CD4-positive, alpha-beta memory T cell (primary cell): Measurements from ENCODE around the gene RNF115. TPM values are rescaled to one million over a fixed set of nuclear protein-coding genes. Genes with fewer than 3 reads are reported as not detected.
"Not testable (repeated sequence)": the region's sequence is repeated elsewhere in the genome, so short reads cannot be mapped to it uniquely, and the experiment has no call there.

ENCODE experiments used
- CTCF ChIA-PET: fragments of 350-600 bp; sonication (Branson Sonifier 250); formaldehyde crosslinking; loops from one replicate; lab custom pipeline; 2021; ENCODE audit warnings: inconsistent platforms; ENCODE audit not compliant: partially characterized antibody; lab: Charles Lee
- POLR2A ChIA-PET: fragments of 350-600 bp; sonication (Branson Sonifier 250); formaldehyde crosslinking; loops from one replicate; lab custom pipeline; 2021; ENCODE audit not compliant: partially characterized antibody; lab: Charles Lee
- DNase-seq, 5 donors: peaks; one replicate each; pipeline versions ENCODE4 v3.0.0 to v3.0.0-alpha.2; 2020 to 2022; ENCODE audit warnings: mixed read lengths in 1 of 5
- H3K27ac ChIP-seq: one replicate; pipeline ENCODE4 v1.7.0; 2013; ENCODE audit warnings: low read depth, low read length
- H3K27me3 ChIP-seq: 2 replicates; pipeline ENCODE4 v1.7.0; 2013; ENCODE audit warnings: mild to moderate bottlenecking, low read length, moderate library complexity; ENCODE audit not compliant: insufficient read depth
- H3K36me3 ChIP-seq: 2 replicates; pipeline ENCODE4 v1.7.0; 2013; ENCODE audit warnings: mild to moderate bottlenecking, low read length, moderate library complexity; ENCODE audit not compliant: insufficient read depth
- H3K4me1 ChIP-seq: 2 replicates; pipeline ENCODE4 v1.7.0; 2013; ENCODE audit warnings: mild to moderate bottlenecking, low read length, moderate library complexity; ENCODE audit not compliant: insufficient read depth
- H3K4me3 ChIP-seq, 2 donors: one replicate each; pipeline ENCODE4 v1.7.0; 2013; ENCODE audit warnings: low read length in 2 of 2, mild to moderate bottlenecking in 1 of 2
- H3K9me3 ChIP-seq, 2 donors: one replicate each; pipeline ENCODE4 v1.7.0; 2013; ENCODE audit warnings: low read length in 2 of 2, control low read depth in 1 of 2; ENCODE audit not compliant: control insufficient read depth in 1 of 2
- H3K27ac Mint-ChIP-seq, 7 donors: one replicate each; pipeline ENCODE4 v1.8.0; 2020 to 2021; ENCODE audit warnings: mixed read lengths in 7 of 7, mild to moderate bottlenecking in 6 of 7, inconsistent platforms in 3 of 7, moderate library complexity in 3 of 7
- H3K27me3 Mint-ChIP-seq, 2 donors: one replicate each; pipeline ENCODE4 v1.8.0; 2020 to 2021; ENCODE audit warnings: mixed read lengths in 2 of 2
- H3K36me3 Mint-ChIP-seq, 2 donors: one replicate each; pipeline ENCODE4 v1.8.0; 2020 to 2021; ENCODE audit warnings: mixed read lengths in 2 of 2, inconsistent platforms in 1 of 2, mild to moderate bottlenecking in 1 of 2
- H3K4me1 Mint-ChIP-seq, 4 donors: one replicate each; pipeline ENCODE4 v1.8.0; 2020 to 2021; ENCODE audit warnings: mixed read lengths in 4 of 4, mild to moderate bottlenecking in 1 of 4
- H3K4me3 Mint-ChIP-seq, 8 donors: one replicate each; pipeline ENCODE4 v1.8.0; 2020 to 2021; ENCODE audit warnings: mixed read lengths in 8 of 8, mild to moderate bottlenecking in 7 of 8, moderate library complexity in 6 of 8, inconsistent platforms in 3 of 8
- H3K9me3 Mint-ChIP-seq, 8 donors: one replicate each; pipeline ENCODE4 v1.8.0; 2020 to 2021; ENCODE audit warnings: mixed read lengths in 8 of 8, mild to moderate bottlenecking in 5 of 8, inconsistent platforms in 3 of 8, moderate library complexity in 1 of 8
- intact Hi-C: fragments of 100-400 bp; cut with micrococcal nuclease; formaldehyde crosslinking; loops from one replicate; pipeline ENCODE4 v1.15.1; 2023
- polyA plus RNA-seq, 2 donors: library from polyadenylated mRNA; unstranded; fragments of 300-500 nt; fragmentation: Illumina TruSeq; gene quantifications; one replicate each; pipeline ENCODE4 v1.2.3, GENCODE V29; 2021
- total RNA-seq, 2 experiments: library from RNA; stranded (reverse); gene quantifications; one replicate each; pipeline ENCODE4 v1.2.3, GENCODE V29; 2021

The RNF115 gene
- total and polyA plus RNA-seq, 4 experiments from 2014 or later, result 3.3 to 15.3 (median 11.4) TPM

DNA sequence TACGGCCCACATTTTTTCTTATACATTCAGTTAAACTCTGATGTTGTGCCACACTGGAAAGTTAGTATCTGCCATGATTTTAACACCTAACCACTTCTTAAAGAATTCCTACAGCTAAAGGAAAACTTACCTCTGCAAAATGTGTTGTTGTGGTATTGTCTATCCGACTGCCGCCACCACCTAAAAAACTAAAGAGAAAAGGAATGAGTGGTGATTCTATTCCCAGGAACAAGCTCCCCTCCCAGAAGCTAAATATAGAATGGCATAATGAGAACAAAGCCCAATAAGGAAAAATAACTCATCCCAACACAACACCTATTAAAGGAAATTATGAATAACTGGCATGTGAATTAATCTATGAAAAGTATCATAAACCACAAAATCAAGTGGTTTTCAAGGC is 39.5 kb downstream of the RNF115 start:
- Mint-ChIP-seq H3K4me3 (no peak overlapping the region), H3K9me3 (no peaks in the 10 kb centered on the region), H3K27ac (no peak overlapping the region), H3K27me3 (no peaks in the 10 kb centered on the region), H3K36me3 (peaks cover 31 to 53% of the 10 kb centered on the region in 2 donors), H3K4me1 (peaks cover 20 to 28% (median 22%) of the 10 kb centered on the region in 4 donors)
- peaks cover 16% of the 10 kb centered on the region for H3K4me1 ChIP-seq
- ChIA-PET POLR2A (no interaction called here), CTCF (no interaction called here)
- H3K36me3 ChIP-seq, result peaks cover 4% of the 10 kb centered on the region
- intact Hi-C loops, result no loop called here
- H3K27me3 ChIP-seq, result no peaks in the 10 kb centered on the region
- no peak for DNase-seq
- no peak overlapping the region for H3K27ac ChIP-seq
- no peaks in the 10 kb centered on the region for H3K9me3 ChIP-seq
- no peak overlapping the region for H3K4me3 ChIP-seq

DNA sequence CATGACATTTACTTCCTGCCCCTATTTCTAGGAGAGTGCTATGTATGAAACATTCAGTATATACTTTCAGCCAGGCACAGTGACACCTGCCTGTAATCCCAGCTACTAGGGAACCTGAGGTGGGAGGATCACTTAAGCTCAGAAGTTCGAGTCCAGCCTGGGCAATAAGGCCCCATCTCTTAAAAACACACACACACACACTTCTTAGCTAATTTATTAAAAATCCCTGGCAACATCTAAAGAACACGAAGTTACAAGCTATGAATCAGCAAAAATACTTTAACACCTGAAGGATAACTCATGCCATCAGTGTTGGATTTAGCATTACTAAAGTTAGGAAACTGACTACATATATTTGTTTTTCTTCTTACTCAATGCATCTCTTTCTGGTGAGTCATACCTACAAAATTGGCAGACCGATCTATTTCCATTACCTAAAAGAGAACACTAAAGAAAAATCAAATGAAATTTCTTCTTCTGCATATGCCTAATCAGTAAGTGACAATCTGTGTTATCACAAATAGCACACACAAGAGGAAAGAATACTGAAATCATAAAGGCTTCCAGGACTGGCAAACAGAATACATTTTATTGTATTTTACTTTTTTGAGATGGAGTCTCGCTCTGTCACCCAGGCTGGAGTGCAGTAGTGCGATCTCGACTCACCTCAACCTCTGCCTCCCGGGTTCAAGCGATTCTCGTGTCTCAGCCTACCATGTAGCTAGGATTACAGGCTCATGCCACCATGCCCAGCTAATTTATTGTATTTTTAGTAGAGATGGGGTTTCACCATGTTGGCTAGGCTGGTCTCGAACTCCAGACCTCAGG is 41.4 kb downstream of the RNF115 start:
- H3K27ac Mint-ChIP-seq, result peak overlapping the region in 1 of 7 donors; percentile 29
- no peaks in the 10 kb centered on the region for H3K9me3 ChIP-seq
- peaks cover 16% of the 10 kb centered on the region for H3K4me1 ChIP-seq
- no peak overlapping the region for H3K27ac ChIP-seq
- H3K4me3 Mint-ChIP-seq, result no peak overlapping the region
- peaks cover 17 to 24% (median 20%) of the 10 kb centered on the region in 4 donors for H3K4me1 Mint-ChIP-seq
- H3K27me3 Mint-ChIP-seq, result no peaks in the 10 kb centered on the region
- ChIA-PET POLR2A (no interaction called here), CTCF (no interaction called here)
- H3K27me3 ChIP-seq, result no peaks in the 10 kb centered on the region
- H3K36me3 Mint-ChIP-seq, result peaks cover 23 to 46% of the 10 kb centered on the region in 2 donors
- intact Hi-C loops, result no loop called here
- H3K36me3 ChIP-seq, result peaks cover 4% of the 10 kb centered on the region
- H3K9me3 Mint-ChIP-seq, result no peaks in the 10 kb centered on the region
- no peak overlapping the region for H3K4me3 ChIP-seq
- no peak for DNase-seq

DNA sequence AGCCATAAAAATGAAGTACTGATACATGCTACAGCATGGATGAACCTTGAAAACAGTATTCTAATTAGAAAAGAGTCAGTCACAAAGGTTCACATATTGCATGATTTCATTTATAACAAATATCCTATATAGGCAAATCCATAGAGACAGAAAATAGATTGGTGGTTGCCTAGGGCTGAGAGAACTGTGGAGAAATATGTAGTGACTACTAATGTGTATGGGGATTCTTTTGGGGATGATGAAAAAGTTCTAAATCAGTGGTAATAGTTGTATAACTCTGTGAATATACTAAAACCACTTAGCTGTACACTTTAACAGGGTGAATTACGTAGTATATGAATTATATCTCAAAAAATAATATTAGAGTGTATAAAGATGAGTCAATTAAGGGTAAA is 45.8 kb downstream of the RNF115 start:
- no peak overlapping the region for H3K4me3 ChIP-seq
- DNase-seq, result no peak
- H3K9me3 Mint-ChIP-seq, result no peaks in the 10 kb centered on the region
- intact Hi-C loops, result no loop called here
- H3K36me3 Mint-ChIP-seq, result peaks cover 20 to 22% of the 10 kb centered on the region in 2 donors
- H3K4me1 Mint-ChIP-seq, result peaks cover 6 to 14% (median 9%) of the 10 kb centered on the region in 4 donors
- H3K27me3 ChIP-seq, result no peaks in the 10 kb centered on the region
- H3K27ac ChIP-seq, result no peak overlapping the region
- POLR2A ChIA-PET, result no interaction called here
- peaks cover 4% of the 10 kb centered on the region for H3K36me3 ChIP-seq
- CTCF ChIA-PET, result no interaction called here
- H3K27ac Mint-ChIP-seq, result peak overlapping the region in 1 of 7 donors; percentile 13
- no peaks in the 10 kb centered on the region for H3K27me3 Mint-ChIP-seq
- H3K4me3 Mint-ChIP-seq, result no peak overlapping the region
- H3K4me1 ChIP-seq, result no peaks in the 10 kb centered on the region
- H3K9me3 ChIP-seq, result no peaks in the 10 kb centered on the region

DNA sequence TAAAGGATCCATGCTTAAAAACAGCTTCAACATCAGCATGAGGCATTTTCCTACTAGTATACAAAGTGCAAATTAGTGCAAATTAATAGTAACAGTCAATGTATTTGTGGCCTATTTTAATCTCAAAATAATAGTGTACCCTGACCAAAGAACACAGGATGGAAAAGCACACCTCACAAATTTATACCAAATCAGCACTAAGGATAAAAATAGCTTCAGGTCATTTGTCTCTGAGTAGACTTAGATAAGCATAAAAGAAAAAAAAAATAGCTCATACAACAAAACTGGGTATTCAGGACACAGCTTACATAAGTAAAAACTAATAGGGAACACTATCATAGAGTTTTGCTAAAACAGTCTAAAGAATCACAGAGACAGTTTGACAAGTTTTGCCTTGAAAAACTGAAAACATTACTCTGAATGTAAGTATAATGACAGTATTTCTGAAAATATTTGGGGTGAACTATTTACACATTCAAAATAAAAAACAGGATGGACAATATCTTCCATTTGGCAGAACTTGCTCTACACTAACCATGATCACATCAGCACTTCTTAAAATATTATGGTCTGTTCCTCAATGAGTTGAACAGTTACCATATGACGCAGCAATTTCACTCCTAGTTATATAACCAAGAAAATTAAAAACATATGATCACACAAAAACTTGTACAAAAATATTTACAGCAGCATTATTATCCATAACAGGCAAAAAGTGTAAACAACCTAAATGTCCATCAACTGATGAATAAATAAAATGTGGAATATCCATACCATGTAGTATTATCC is 46.3 kb downstream of the RNF115 start:
- Histone ChIP-seq H3K4me1 (no peaks in the 10 kb centered on the region), H3K4me3 (no peak overlapping the region), H3K9me3 (no peaks in the 10 kb centered on the region), H3K36me3 (peaks cover 4% of the 10 kb centered on the region), H3K27ac (no peak overlapping the region), H3K27me3 (no peaks in the 10 kb centered on the region)
- Mint-ChIP-seq H3K4me1 (peaks cover 6 to 14% (median 9%) of the 10 kb centered on the region in 4 donors), H3K4me3 (no peak overlapping the region), H3K9me3 (no peaks in the 10 kb centered on the region), H3K36me3 (peaks cover 25 to 26% of the 10 kb centered on the region in 2 donors), H3K27ac (no peak overlapping the region), H3K27me3 (no peaks in the 10 kb centered on the region)
- CTCF ChIA-PET, result no interaction called here
- DNase-seq, result no peak
- intact Hi-C loops, result no loop called here
- POLR2A ChIA-PET, result no interaction called here

DNA sequence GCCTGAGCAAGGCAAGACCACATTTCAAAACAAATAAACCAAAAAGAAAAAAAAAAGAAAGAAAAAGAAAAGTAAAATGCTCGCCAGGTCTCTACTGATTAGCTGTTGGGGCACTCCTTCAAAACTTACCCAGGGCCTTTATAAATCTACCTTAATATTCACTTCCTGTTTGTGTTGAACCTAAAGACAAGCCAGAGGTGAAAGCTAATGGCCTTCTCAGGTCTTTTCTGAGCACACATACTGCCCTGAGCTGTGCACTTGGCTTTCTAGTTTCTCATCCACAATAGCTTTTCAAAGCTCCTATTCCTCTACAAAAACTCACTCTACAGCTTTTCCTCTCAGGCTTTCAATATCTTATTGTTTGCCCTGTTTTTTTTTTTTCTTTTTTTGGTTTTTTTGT is 50.5 kb downstream of the RNF115 start:
- Mint-ChIP-seq H3K27me3 (no peaks in the 10 kb centered on the region), H3K4me1 (peaks cover 6 to 11% (median 9%) of the 10 kb centered on the region in 4 donors), H3K27ac (peak overlapping the region in 4 of 7 donors; percentile 70 to 82 (median 74)), H3K9me3 (no peaks in the 10 kb centered on the region), H3K4me3 (no peak overlapping the region), H3K36me3 (peaks cover 34 to 36% of the 10 kb centered on the region in 2 donors)
- H3K9me3 ChIP-seq, result no peaks in the 10 kb centered on the region
- H3K36me3 ChIP-seq, result peaks cover 5% of the 10 kb centered on the region
- no peak overlapping the region for H3K27ac ChIP-seq
- no peak overlapping the region for H3K4me3 ChIP-seq
- intact Hi-C loops, result no loop called here
- no peaks in the 10 kb centered on the region for H3K27me3 ChIP-seq
- ChIA-PET POLR2A (interaction anchor here (0.7 kb wide), 1 partner anchor 1336 kb away, joined by 4 read pairs; no protein-coding TSS in a partner anchor), CTCF (interaction anchor here (0.8 kb wide), 1 partner anchor 16 kb away, joined by 3 read pairs; no protein-coding TSS in a partner anchor)
- DNase-seq, result no peak
- H3K4me1 ChIP-seq, result no peaks in the 10 kb centered on the region

DNA sequence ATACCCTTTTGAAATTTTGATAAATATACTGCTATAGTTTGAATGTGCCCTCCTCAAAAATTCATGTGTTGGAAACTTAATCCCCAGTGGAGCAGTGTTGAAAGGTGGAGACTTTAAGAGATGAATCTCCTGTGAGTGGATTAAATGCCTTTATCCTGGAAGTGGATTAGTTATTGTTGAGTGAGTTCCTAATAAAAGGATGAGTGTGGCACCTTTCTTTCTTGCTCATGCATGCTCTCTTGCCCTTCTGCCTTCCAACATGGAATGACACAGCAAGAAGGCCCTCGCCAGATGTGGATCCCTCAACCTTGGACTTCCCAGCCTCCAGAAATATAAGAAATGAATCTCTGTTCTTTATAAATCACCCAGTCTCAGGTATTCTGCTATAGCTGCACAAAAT is 52.8 kb downstream of the RNF115 start:
- no peak overlapping the region for H3K27ac ChIP-seq
- no peaks in the 10 kb centered on the region for H3K9me3 Mint-ChIP-seq
- no peak overlapping the region for H3K27ac Mint-ChIP-seq
- no peaks in the 10 kb centered on the region for H3K9me3 ChIP-seq
- POLR2A ChIA-PET, result no interaction called here
- DNase-seq, result no peak
- H3K4me3 Mint-ChIP-seq, result no peak overlapping the region
- intact Hi-C loops, result no loop called here
- peaks cover 34 to 41% of the 10 kb centered on the region in 2 donors for H3K36me3 Mint-ChIP-seq
- H3K27me3 ChIP-seq, result no peaks in the 10 kb centered on the region
- H3K4me1 ChIP-seq, result no peaks in the 10 kb centered on the region
- CTCF ChIA-PET, result no interaction called here
- H3K4me1 Mint-ChIP-seq, result peaks cover 6 to 11% (median 7%) of the 10 kb centered on the region in 4 donors
- no peaks in the 10 kb centered on the region for H3K27me3 Mint-ChIP-seq
- no peak overlapping the region for H3K4me3 ChIP-seq
- H3K36me3 ChIP-seq, result peaks cover 5% of the 10 kb centered on the region

DNA sequence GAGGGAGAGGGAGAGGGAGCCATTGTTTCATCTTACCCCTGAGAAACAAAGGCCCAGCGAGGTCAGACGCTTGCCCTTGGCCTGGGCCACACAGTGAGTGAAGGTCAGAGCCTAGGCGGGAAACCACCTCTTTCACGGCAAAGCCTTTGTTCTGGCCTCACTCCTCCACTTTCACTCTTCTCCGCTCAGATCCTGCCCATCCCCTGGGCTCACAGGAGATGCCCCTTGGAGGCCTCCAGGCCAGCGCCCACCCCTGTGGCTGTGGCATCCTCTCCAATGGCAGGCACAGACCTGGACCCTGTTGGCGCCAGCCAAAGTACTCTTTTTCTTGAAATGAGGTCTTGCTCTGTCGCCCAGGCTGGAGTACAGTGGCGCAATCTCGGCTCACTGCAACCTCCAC is 55.9 kb downstream of the RNF115 start:
- POLR2A ChIA-PET, H3K27me3 ChIP-seq, H3K27me3 Mint-ChIP-seq, DNase-seq, H3K4me1 Mint-ChIP-seq, H3K4me3 ChIP-seq, H3K4me3 Mint-ChIP-seq, intact Hi-C loops, H3K36me3 ChIP-seq, H3K9me3 ChIP-seq, CTCF ChIA-PET, H3K27ac ChIP-seq, H3K27ac Mint-ChIP-seq, H3K9me3 Mint-ChIP-seq, H3K4me1 ChIP-seq: not testable (repeated sequence)
- peaks cover 35 to 45% of the 10 kb centered on the region in 2 donors for H3K36me3 Mint-ChIP-seq
